K562 (cell line): ENCODE data around the gene AKAP7.

Experiments
- NFATC3 ChIP-seq: fragments of 450-650 bp; IDR thresholded peaks from 2 replicates; pipeline ENCODE4 v1.6.1; 2017; ENCODE audit warnings: mild to moderate bottlenecking
- NFRKB ChIP-seq: fragments of 450-650 bp; IDR thresholded peaks from 2 replicates; pipeline ENCODE4 v1.6.1; 2016; ENCODE audit warnings: low read depth
- POLR2AphosphoS5 ChIP-seq: IDR thresholded peaks from 2 replicates; pipeline ENCODE4 v1.6.1; 2011; ENCODE audit warnings: mild to moderate bottlenecking, low read depth, low read length, moderate library complexity; ENCODE audit not compliant: control insufficient read depth, insufficient read depth
- SRSF7 ChIP-seq: fragments of 200-400 bp; formaldehyde crosslinking; optimal IDR thresholded peaks from 2 replicates; pipeline ENCODE3; 2017; ENCODE audit warnings: mild to moderate bottlenecking, low read depth, low read length
- TF ChIP-seq, protein P1 (sequence below), 3 experiments: IDR thresholded peaks in 2 of 3; conservative IDR thresholded peaks in 1 of 3; 2 replicates each; pipeline ENCODE4 v1.5.1; 2011 to 2012; ENCODE audit warnings: low read length in 3 of 3, mild to moderate bottlenecking in 3 of 3, control low read depth in 2 of 3, improper control_type of control experiment in 1 of 3, inconsistent platforms in 1 of 3, low read depth in 1 of 3, mixed read lengths in 1 of 3, moderate library complexity in 1 of 3; ENCODE audit not compliant: insufficient read depth in 2 of 3
- TF ChIP-seq, protein P2 (sequence below): sonication (generic); formaldehyde crosslinking; IDR thresholded peaks from 2 replicates; pipeline ENCODE4 v1.8.1; 2022; ENCODE audit warnings: missing genetic modification reagents

DNA sequence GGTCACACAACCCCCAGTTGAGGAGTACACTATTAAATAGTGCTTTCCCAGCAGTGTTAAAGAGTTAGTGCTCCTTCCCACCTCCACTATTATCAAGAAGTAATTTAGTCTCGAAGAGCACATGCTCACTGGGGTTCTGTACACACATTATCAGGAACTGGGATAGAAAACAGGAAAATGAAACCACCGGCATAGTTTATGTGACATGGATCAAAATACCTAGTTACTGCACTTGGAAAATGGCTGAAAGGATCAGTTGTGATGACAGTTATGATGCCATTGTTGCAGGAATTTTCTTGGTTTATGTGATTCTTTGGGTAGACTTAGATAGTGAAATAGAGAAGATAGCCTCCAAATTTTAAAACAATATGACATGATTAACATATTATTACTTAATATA lies 152.9 kb downstream of the AKAP7 start:
- no peak for TF ChIP-seq NFRKB
- TF ChIP-seq, protein P1, sequence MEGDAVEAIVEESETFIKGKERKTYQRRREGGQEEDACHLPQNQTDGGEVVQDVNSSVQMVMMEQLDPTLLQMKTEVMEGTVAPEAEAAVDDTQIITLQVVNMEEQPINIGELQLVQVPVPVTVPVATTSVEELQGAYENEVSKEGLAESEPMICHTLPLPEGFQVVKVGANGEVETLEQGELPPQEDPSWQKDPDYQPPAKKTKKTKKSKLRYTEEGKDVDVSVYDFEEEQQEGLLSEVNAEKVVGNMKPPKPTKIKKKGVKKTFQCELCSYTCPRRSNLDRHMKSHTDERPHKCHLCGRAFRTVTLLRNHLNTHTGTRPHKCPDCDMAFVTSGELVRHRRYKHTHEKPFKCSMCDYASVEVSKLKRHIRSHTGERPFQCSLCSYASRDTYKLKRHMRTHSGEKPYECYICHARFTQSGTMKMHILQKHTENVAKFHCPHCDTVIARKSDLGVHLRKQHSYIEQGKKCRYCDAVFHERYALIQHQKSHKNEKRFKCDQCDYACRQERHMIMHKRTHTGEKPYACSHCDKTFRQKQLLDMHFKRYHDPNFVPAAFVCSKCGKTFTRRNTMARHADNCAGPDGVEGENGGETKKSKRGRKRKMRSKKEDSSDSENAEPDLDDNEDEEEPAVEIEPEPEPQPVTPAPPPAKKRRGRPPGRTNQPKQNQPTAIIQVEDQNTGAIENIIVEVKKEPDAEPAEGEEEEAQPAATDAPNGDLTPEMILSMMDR (IDR thresholded peaks at IDR 0.05 in 2 of 3, conservative IDR thresholded peaks at IDR 0.05 in 1 of 3; ENCODE audit: insufficient read depth in 2 of 3, low read depth in 1 of 3, low read length in 3 of 3): no peak
- TF ChIP-seq POLR2AphosphoS5: no peak
- TF ChIP-seq SRSF7: no peak
- TF ChIP-seq, protein P2, sequence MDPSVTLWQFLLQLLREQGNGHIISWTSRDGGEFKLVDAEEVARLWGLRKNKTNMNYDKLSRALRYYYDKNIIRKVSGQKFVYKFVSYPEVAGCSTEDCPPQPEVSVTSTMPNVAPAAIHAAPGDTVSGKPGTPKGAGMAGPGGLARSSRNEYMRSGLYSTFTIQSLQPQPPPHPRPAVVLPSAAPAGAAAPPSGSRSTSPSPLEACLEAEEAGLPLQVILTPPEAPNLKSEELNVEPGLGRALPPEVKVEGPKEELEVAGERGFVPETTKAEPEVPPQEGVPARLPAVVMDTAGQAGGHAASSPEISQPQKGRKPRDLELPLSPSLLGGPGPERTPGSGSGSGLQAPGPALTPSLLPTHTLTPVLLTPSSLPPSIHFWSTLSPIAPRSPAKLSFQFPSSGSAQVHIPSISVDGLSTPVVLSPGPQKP (CRISPR knock-in tag): no peak
- TF ChIP-seq NFATC3: no peak
